HG03095 (cell line): ENCODE results near the gene ASB16.

Source experiments
- ATAC-seq: cut with Tn5 transposase; IDR thresholded peaks from one replicate; pipeline ENCODE4 v1.9.1; 2021; ENCODE audit warnings: moderate library complexity; ENCODE audit not compliant: unreplicated experiment

The ASB16 gene

DNA sequence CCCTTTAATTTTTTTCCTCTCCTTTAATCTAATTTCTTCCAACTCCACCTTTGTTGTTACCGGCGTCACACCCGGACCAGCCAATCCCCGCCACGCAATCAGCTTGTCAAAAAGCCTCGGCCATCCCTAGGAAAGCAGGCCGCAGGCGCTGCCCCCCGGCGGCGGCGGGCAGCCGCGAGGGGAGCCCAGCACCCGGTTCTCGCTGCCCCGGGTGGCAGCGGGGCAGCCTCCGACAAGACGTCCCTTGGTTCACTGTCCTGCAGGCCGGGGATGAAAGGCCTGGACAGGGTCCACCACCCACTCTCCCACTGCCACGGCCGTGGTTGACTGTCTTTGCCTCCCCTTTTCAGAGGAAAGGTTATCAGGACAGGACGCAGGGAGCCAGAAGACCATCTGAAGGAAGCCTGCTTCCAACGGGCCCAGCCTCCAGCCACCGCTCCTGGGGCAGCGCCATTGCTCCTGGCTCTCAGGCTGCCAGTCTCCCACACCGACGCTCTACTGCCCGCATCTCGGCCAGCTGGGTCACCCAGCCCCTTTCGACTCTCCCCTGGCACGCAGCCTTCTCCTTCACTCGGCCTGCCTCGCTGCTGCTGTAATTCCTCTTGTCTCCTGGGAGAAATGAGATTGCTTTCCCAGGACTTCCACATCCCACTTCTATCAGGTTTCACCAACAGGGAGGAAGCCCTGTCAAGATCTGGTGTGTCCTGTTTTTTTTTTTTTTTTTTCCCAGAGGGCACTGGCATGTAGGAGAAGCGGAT lies 51.8 kb downstream of the ASB16 start:
- ATAC-seq = no peak

DNA sequence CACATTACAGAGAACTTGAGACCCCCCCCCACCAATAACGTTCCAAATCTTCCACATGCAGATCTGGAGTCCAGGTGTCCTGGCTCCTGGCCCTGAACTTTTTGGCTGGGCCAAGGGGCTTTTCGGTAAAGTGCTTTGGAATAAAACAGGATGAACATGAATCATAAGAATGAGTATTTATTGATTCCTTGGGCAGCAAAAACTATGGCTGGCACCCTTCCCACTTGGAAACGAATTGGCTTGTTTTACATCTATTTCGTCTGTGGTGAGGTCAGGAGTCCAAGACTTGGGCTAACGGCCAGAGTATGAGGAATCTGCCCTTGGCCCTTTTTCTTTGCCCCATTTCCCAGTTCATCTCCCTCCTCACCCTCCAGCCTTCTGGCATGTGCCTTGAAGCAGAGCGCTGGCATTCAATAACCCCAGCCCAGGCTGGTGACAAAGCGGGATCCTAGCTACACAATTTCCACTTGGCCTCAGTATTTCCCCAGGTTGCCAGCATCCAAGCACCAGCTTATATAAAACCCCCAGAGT lies 53.1 kb downstream of the ASB16 start:
- no peak for ATAC-seq
